Endodermal cell (in vitro differentiated cells): ENCODE data around the gene NPR1. TPM values are rescaled to one million over a fixed set of nuclear protein-coding genes. Genes with fewer than 3 reads are reported as not detected.

Experiments
- DNase-seq: peaks from one replicate; pipeline ENCODE4 v3.0.0-alpha.2; 2017
- H3K27ac ChIP-seq: 2 replicates; pipeline ENCODE4 v1.5.1; 2013; ENCODE audit warnings: mild to moderate bottlenecking, low read depth, low read length, moderate library complexity
- H3K27me3 ChIP-seq: 2 replicates; pipeline ENCODE4 v1.6.1; 2013; ENCODE audit warnings: mild to moderate bottlenecking, low read length, moderate library complexity; ENCODE audit not compliant: insufficient read depth, control insufficient read depth, poor library complexity, severe bottlenecking
- H3K36me3 ChIP-seq: 2 replicates; pipeline ENCODE4 v1.7.0; 2013; ENCODE audit warnings: mild to moderate bottlenecking, low read length, moderate library complexity; ENCODE audit not compliant: control insufficient read depth, insufficient read depth
- H3K4me1 ChIP-seq: one replicate; pipeline ENCODE4 v1.7.0; 2013; ENCODE audit warnings: low read length; ENCODE audit not compliant: control insufficient read depth, insufficient read depth
- H3K4me3 ChIP-seq: 2 replicates; pipeline ENCODE4 v1.5.1; 2013; ENCODE audit warnings: mild to moderate bottlenecking, low read length, moderate library complexity
- H3K9ac ChIP-seq: 2 replicates; pipeline ENCODE4 v1.6.1; 2013; ENCODE audit warnings: mild to moderate bottlenecking, low read length, moderate library complexity; ENCODE audit not compliant: poor library complexity, severe bottlenecking; ENCODE audit errors: extremely low read depth
- H3K9me3 ChIP-seq: 2 replicates; pipeline ENCODE4 v1.6.1; 2013; ENCODE audit warnings: mild to moderate bottlenecking, low read length, moderate library complexity; ENCODE audit not compliant: control insufficient read depth
- H3K27ac Mint-ChIP-seq: 2 replicates; pipeline ENCODE4 v1.8.0; 2020; ENCODE audit warnings: mixed read lengths
- H3K27me3 Mint-ChIP-seq: 2 replicates; pipeline ENCODE4 v1.8.0; 2021; ENCODE audit warnings: mild to moderate bottlenecking, mixed read lengths; ENCODE audit not compliant: insufficient read depth
- H3K36me3 Mint-ChIP-seq: 2 replicates; pipeline ENCODE4 v1.8.0; 2020; ENCODE audit warnings: low read depth, mixed read lengths
- H3K4me1 Mint-ChIP-seq: 2 replicates; pipeline ENCODE4 v1.8.0; 2020; ENCODE audit warnings: mixed read lengths
- H3K4me3 Mint-ChIP-seq: 2 replicates; pipeline ENCODE4 v1.8.0; 2020; ENCODE audit warnings: mild to moderate bottlenecking, moderate library complexity, mixed read lengths
- H3K9me3 Mint-ChIP-seq: 2 replicates; pipeline ENCODE4 v1.8.0; 2020; ENCODE audit warnings: mild to moderate bottlenecking, mixed read lengths
- CTCF ChIP-seq: fragments of 200-600 bp; sonication (generic); conservative IDR thresholded peaks from 2 replicates; pipeline ENCODE4 v1.5.0; 2021; ENCODE audit warnings: antibody characterized with exemption, mild to moderate bottlenecking
- WGBS, 2 experiments: methylation state at CpG; one replicate each; pipeline versions ENCODE4 v1.1.5 to v1.1.7; 2013; ENCODE audit warnings: missing lambda C conversion rate in 2 of 2, mixed read lengths in 1 of 2; ENCODE audit not compliant: insufficient coverage in 1 of 2, insufficient read length in 1 of 2; 5-methylcytosine and 5-hydroxymethylcytosine counted together
- total RNA-seq, 2 donors: library from RNA; stranded (reverse); fragmentation: NEBNext Ultra II Directional in 1 of 2; extraction: Animal tissue kit (Norgen Biotek cat#: 25700) in 1 of 2; gene quantifications; 2 replicates in 1 of 2; 3 replicates in 1 of 2; pipeline ENCODE4 v1.2.1, GENCODE V29; 2021

NPR1 gene
- total RNA-seq, 2 donors from 2014 or later: 2.7 to 4.5 TPM

DNA sequence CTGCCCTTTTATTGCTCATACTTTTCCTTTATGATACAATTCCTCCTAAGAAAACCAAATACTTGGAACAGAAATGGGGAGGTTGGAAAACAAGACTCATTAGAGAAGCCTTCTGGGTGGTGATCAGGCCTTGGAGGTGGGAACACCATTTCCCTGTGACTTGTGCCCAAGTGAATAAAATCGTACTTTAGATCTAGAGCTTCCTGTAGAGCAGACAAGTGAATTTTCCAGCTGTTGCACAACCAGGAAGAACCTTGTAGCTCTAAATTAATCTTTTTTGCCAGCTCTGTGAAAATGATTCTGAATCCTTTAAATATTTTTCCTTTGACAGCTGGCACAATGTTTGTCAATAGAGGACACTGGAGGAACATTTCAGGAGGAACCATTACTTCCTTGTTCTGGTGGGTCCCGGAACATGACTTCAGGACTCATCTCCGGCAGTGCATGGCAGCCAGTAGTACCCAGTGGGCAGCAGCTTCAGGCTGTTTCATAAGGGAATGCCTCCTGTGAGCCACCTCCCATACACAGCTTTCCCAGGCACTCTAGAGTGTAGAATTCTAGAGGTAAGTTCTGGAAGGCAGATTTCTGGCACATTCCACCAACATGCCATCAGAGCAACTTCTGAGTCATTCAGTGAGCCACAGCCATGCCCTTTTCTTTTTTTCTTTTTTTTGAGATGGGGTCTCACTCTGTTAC lies 25.5 kb upstream of the NPR1 start:
- DNase-seq: no peak
- 88 to 95% methylated on average over 3 of the region's 3 CpGs for WGBS, 2 experiments
- Mint-ChIP-seq H3K27me3 (peaks cover 7% of the 10 kb centered on the region), H3K27ac (no peak overlapping the region), H3K4me3 (no peak overlapping the region), H3K9me3 (no peaks in the 10 kb centered on the region), H3K4me1 (peaks cover 15% of the 10 kb centered on the region), H3K36me3 (no peaks in the 10 kb centered on the region)
- no peaks in the 10 kb centered on the region for H3K27me3 ChIP-seq
- H3K27ac ChIP-seq: no peak overlapping the region
- no peaks in the 10 kb centered on the region for H3K36me3 ChIP-seq
- TF ChIP-seq CTCF: no peak
- no peaks in the 10 kb centered on the region for H3K9me3 ChIP-seq
- H3K9ac ChIP-seq: no peak overlapping the region
- H3K4me3 ChIP-seq: no peak overlapping the region
- H3K4me1 ChIP-seq: peaks cover 10% of the 10 kb centered on the region

- Mint-ChIP-seq H3K27ac (peak overlapping the region; percentile 64), H3K4me3 (no peak overlapping the region), H3K9me3 (no peaks in the 10 kb centered on the region), H3K27me3 (peaks cover 7% of the 10 kb centered on the region), H3K4me1 (peaks cover 15% of the 10 kb centered on the region), H3K36me3 (no peaks in the 10 kb centered on the region)
- 80 to 86% methylated on average over 1 to 3 of the region's 3 CpGs for WGBS, 2 experiments
- H3K9ac ChIP-seq: no peak overlapping the region
- no peak for TF ChIP-seq CTCF
- DNase-seq: no peak
- H3K9me3 ChIP-seq: no peaks in the 10 kb centered on the region
- H3K36me3 ChIP-seq: no peaks in the 10 kb centered on the region
- no peak overlapping the region for H3K27ac ChIP-seq
- no peaks in the 10 kb centered on the region for H3K27me3 ChIP-seq
- H3K4me3 ChIP-seq: no peak overlapping the region
- no peaks in the 10 kb centered on the region for H3K4me1 ChIP-seq
These were observed 23.2 kb upstream of the NPR1 start for GRCh38 chr1:153655333-153655732.

GRCh38 chr1:153658400-153659174 lies 19.9 kb upstream of the NPR1 start, which contains the start of gene SNAPIN:
SNAPIN (plus strand) TSS chr1:153658703; CDS start chr1:153658744, 41 bp downstream.
- Mint-ChIP-seq H3K27ac (peak within 1 kb of the TSS; percentile 82), H3K4me3 (peak within 1 kb of the TSS; percentile 88), H3K4me1 (peaks cover 17% of the 10 kb centered on the region), H3K9me3 (no peaks in the 10 kb centered on the region), H3K27me3 (peaks cover 4% of the 10 kb centered on the region), H3K36me3 (peaks cover 27% of the 10 kb centered on the region)
- Histone ChIP-seq H3K9me3 (no peaks in the 10 kb centered on the region), H3K27ac (peak within 1 kb of the TSS; percentile 85), H3K27me3 (no peaks in the 10 kb centered on the region), H3K9ac (peak within 1 kb of the TSS; percentile 30), H3K4me1 (peaks cover 5% of the 10 kb centered on the region), H3K36me3 (peaks cover 28% of the 10 kb centered on the region), H3K4me3 (peak within 1 kb of the TSS; percentile 85)
- peak; percentile 97 for DNase-seq
- 3 to 6% methylated on average over 22 to 53 of the region's 53 CpGs for WGBS, 2 experiments
- TF ChIP-seq CTCF: peak; percentile 30
